Transverse colon (tissue), 4 donors: ENCODE results near the gene DNAJC9. TPM values are rescaled to one million over a fixed set of nuclear protein-coding genes. Genes with fewer than 3 reads are reported as not detected.

Experiments
- DNase-seq: peaks from one replicate; pipeline ENCODE4 v3.0.0-alpha.2; 2019
- H3K27ac ChIP-seq, 4 donors: fragments of 200-600 bp; sonication (generic); 2 replicates each; pipeline ENCODE4 v1.5.1; 2016 to 2018; ENCODE audit warnings: inconsistent platforms in 4 of 4
- H3K27me3 ChIP-seq: fragments of 200-600 bp; sonication (generic); 2 replicates; pipeline ENCODE4 v1.5.1; 2017; ENCODE audit warnings: inconsistent platforms
- H3K36me3 ChIP-seq, 4 donors: fragments of 200-600 bp; sonication (generic); 2 replicates each; pipeline ENCODE4 v1.5.1; 2017 to 2019; ENCODE audit warnings: inconsistent platforms in 4 of 4
- H3K4me1 ChIP-seq, 4 donors: fragments of 200-600 bp; sonication (generic); 2 replicates each; pipeline ENCODE4 v1.5.1; 2017 to 2020; ENCODE audit warnings: inconsistent platforms in 4 of 4
- H3K4me3 ChIP-seq, 4 donors: fragments of 200-600 bp; sonication (generic); 1 replicate in 1 of 4; 2 replicates in 3 of 4; pipeline versions ENCODE4 v1.5.1 to v1.6.1; 2017 to 2019; ENCODE audit warnings: inconsistent platforms in 4 of 4
- H3K9me3 ChIP-seq, 2 donors: fragments of 200-600 bp; sonication (generic); 2 replicates each; pipeline ENCODE4 v1.5.1; 2017 to 2019; ENCODE audit warnings: inconsistent platforms in 2 of 2
- EP300 ChIP-seq: sonication (generic); formaldehyde crosslinking; IDR thresholded peaks from one replicate; pipeline ENCODE4 v1.6.1; 2017; ENCODE audit warnings: antibody characterized with exemption, low read depth
- POLR2A ChIP-seq: fragments of 450-650 bp; IDR thresholded peaks from one replicate; pipeline ENCODE4 v1.6.1; 2016; ENCODE audit warnings: antibody characterized with exemption, mild to moderate bottlenecking, moderate library complexity
- POLR2AphosphoS5 ChIP-seq, 3 donors: sonication (generic); formaldehyde crosslinking; IDR thresholded peaks; one replicate each; pipeline ENCODE4 v1.6.1; 2016; ENCODE audit warnings: antibody characterized with exemption in 3 of 3
- WGBS, 2 donors: methylation state at CpG; one replicate each; pipeline ENCODE4 v1.1.5; 2018; ENCODE audit warnings: low coverage in 1 of 2; 5-methylcytosine and 5-hydroxymethylcytosine counted together
- in situ Hi-C, 4 donors: fragments of 200-750 bp; cut with MboI; loops; one replicate each; pipeline versions ENCODE4 v1.15.0 to v1.15.1; 2017; ENCODE audit warnings: low sequenced_read_pairs in 3 of 4, low pct_ligation_motif_present in 1 of 4, low pct_unique_long_range_greater_than_20kb in 1 of 4
- intact Hi-C: fragments of 100-400 bp; cut with DNase I; formaldehyde crosslinking; loops from one replicate; pipeline ENCODE4 v1.15.1; 2023; ENCODE audit warnings: low total_unique reads
- total RNA-seq, 4 donors: library from RNA; depleted of rRNA; stranded (reverse); fragments of >200 nt; gene quantifications; one replicate each; pipeline ENCODE4 v1.1.0, GENCODE V29; 2016
- TF ChIP-seq, protein P1 (sequence below), 5 experiments: fragments of 200-600 bp in 3 of 5; fragments of 450-650 bp in 2 of 5; sonication (generic) in 3 of 5; IDR thresholded peaks; 1 replicate in 2 of 5; 2 replicates in 3 of 5; pipeline ENCODE4 v1.5.1; 2016 to 2017; ENCODE audit warnings: antibody characterized with exemption in 5 of 5, inconsistent platforms in 3 of 5, mild to moderate bottlenecking in 2 of 5, moderate library complexity in 1 of 5

DNAJC9 gene
- total RNA-seq, 4 donors from 2014 or later: 8.2 to 15.9 (median 14.6) TPM

DNA sequence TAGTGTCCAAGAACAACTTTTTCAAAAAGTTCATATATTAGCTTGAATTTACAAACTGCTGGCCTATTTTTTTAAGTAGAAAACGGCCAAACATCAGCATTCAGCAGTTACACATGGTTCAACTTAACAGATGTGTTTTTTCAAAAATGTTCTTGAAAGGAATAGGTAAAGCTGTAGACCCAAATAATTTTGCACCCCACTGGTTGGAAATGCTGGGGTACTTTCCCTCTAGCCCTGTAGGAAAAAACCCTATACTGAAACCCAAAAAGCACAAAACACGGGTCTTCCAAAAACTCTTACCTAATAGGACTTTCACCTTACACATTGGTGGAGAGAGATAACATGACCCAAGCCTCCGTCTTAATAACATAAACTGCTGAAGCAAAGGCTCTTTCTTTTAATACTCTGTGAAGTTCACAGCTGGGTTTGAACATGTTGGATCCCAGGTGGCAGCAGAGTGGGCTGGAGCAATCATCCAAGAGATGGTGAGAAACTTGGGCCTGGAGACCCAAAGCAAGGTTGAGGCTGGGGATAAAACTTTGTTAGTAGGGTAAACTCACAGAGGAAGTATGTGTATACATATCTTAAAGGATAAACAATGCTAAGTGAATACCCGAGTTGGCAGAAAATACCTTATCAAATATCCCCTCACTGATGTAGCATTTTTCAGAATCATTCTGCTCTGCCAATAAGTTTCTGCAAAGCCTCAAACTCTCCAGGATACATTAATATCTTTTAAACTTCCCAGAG lies 629 bp upstream of the DNAJC9 start:
- Histone ChIP-seq H3K9me3 (no peaks in the 10 kb centered on the region), H3K27me3 (no peaks in the 10 kb centered on the region), H3K36me3 (peaks cover 0 to 15% (median 7%) of the 10 kb centered on the region in 4 donors), H3K4me3 (peak overlapping the region; percentile 57 to 78 (median 64)), H3K27ac (peak overlapping the region; percentile 86 to 92 (median 91)), H3K4me1 (peaks cover 11 to 42% (median 33%) of the 10 kb centered on the region in 4 donors)
- WGBS, 2 donors: 24 to 30% methylated on average over 2 to 4 of the region's 4 CpGs
- DNase-seq: no peak
- in situ Hi-C loops (no loop called here), intact Hi-C loops (no loop called here)
- TF ChIP-seq, protein P1, sequence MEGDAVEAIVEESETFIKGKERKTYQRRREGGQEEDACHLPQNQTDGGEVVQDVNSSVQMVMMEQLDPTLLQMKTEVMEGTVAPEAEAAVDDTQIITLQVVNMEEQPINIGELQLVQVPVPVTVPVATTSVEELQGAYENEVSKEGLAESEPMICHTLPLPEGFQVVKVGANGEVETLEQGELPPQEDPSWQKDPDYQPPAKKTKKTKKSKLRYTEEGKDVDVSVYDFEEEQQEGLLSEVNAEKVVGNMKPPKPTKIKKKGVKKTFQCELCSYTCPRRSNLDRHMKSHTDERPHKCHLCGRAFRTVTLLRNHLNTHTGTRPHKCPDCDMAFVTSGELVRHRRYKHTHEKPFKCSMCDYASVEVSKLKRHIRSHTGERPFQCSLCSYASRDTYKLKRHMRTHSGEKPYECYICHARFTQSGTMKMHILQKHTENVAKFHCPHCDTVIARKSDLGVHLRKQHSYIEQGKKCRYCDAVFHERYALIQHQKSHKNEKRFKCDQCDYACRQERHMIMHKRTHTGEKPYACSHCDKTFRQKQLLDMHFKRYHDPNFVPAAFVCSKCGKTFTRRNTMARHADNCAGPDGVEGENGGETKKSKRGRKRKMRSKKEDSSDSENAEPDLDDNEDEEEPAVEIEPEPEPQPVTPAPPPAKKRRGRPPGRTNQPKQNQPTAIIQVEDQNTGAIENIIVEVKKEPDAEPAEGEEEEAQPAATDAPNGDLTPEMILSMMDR (IDR thresholded peaks at IDR 0.05): no peak
- TF ChIP-seq EP300: no peak
- TF ChIP-seq POLR2A: no peak
- TF ChIP-seq POLR2AphosphoS5 (IDR thresholded peaks at IDR 0.05): no peak

DNA sequence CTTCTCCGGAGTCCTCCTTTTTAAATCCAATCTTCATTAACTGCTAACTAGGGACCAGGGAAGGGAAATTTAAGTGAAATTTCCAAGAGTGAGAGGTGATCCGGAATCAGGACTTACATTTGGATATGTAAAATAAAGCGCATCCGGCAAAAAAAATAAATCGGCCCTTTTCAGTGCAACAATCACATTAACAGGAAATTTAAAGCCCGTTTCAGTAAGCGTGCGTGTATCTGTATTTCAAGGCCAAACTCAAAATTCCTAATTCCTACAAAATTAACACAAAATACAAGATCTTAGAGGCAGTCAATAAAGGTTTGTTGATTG lies 771 bp downstream of the DNAJC9 start:
- H3K9me3 ChIP-seq: no peaks in the 10 kb centered on the region
- in situ Hi-C loops: no loop called here
- WGBS, 2 donors: 3% methylated on average over 8 of the region's 8 CpGs
- DNase-seq: no peak
- peak overlapping the region; percentile 57 to 78 (median 64) for H3K4me3 ChIP-seq
- intact Hi-C loops: no loop called here
- H3K36me3 ChIP-seq: peaks cover 0 to 28% (median 7%) of the 10 kb centered on the region in 4 donors
- H3K27ac ChIP-seq: peak overlapping the region; percentile 86 to 92 (median 91)
- H3K27me3 ChIP-seq: no peaks in the 10 kb centered on the region
- TF ChIP-seq EP300: no peak
- no peak for TF ChIP-seq POLR2A
- TF ChIP-seq POLR2AphosphoS5 (IDR thresholded peaks at IDR 0.05): no peak
- TF ChIP-seq, protein P1 (IDR thresholded peaks at IDR 0.05): no peak
- peaks cover 5 to 36% (median 26%) of the 10 kb centered on the region in 4 donors for H3K4me1 ChIP-seq

DNA sequence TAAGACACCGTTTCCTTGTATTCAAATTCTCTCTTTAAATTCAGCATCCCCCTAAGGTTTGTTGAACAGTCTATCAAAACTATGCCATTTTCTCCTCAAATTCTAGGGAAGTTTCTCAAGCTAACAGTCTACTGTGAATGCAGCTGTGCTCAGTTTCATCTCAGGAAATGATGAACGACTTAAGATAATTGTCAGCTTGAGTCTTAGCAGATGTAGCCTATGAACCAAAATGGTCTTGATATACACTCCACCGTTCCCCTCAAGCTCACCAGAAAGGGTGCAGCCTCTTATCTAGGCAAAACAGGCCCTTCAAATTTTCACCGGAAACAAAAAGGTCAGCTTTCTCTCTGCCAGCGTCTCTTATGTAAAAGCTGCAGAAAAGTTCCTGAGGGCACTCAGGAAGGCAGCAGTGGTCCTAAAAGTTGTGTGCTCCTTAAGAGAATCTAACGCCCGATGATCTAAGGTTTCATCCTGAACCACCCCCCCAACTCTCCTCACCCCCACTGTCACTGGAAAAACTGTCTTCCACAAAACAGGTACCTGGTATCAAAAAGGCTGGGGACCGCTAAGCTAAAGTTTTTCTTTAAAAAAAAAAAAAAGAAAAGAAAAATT lies 2.1 kb downstream of the DNAJC9 start:
- no peaks in the 10 kb centered on the region for H3K9me3 ChIP-seq
- DNase-seq: no peak
- intact Hi-C loops (no loop called here), in situ Hi-C loops (no loop called here)
- no peak overlapping the region for H3K4me3 ChIP-seq
- H3K27ac ChIP-seq: peak overlapping the region in 1 of 4 donors; percentile 10
- 55 to 64% methylated on average over 7 to 8 of the region's 8 CpGs for WGBS, 2 donors
- H3K27me3 ChIP-seq: no peaks in the 10 kb centered on the region
- TF ChIP-seq POLR2A (no peak), POLR2AphosphoS5 (IDR thresholded peaks at IDR 0.05) (no peak), EP300 (no peak)
- H3K36me3 ChIP-seq: peaks cover 0 to 37% (median 9%) of the 10 kb centered on the region in 4 donors
- peaks cover 0 to 28% (median 20%) of the 10 kb centered on the region in 4 donors for H3K4me1 ChIP-seq

DNA sequence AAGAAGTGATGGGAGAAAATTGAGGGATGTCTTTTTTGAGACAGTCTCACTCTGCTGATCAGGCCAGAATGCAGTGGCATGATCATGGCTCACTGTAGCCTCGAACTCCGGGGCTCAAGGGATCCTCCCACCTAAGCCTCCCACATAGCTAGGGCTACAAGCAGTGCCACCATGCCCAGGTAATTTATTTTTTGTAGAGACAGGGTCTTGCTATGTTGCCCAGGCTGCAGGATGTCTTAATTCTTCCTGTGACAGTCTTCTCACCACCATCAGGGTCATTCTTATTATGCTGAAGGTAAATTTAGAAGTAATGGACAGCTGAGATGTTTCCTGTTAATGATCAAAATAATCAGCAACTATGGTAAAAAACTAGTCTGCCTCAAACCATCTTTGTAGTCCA lies 7.1 kb downstream of the DNAJC9 start:
- no peak for DNase-seq
- H3K4me3 ChIP-seq: no peak overlapping the region
- WGBS, 2 donors: 100% methylated on average over 2 of the region's 2 CpGs
- H3K9me3 ChIP-seq: no peaks in the 10 kb centered on the region
- H3K27ac ChIP-seq: no peak overlapping the region
- intact Hi-C loops (no loop called here), in situ Hi-C loops (no loop called here)
- TF ChIP-seq EP300: no peak
- TF ChIP-seq, protein P1 (IDR thresholded peaks at IDR 0.05): no peak
- no peak for TF ChIP-seq POLR2AphosphoS5 (IDR thresholded peaks at IDR 0.05)
- TF ChIP-seq POLR2A: no peak
- no peaks in the 10 kb centered on the region for H3K27me3 ChIP-seq
- H3K4me1 ChIP-seq: peaks cover 0 to 5% (median 4%) of the 10 kb centered on the region in 4 donors
- H3K36me3 ChIP-seq: peaks cover 0 to 45% (median 12%) of the 10 kb centered on the region in 4 donors
